BE2C (cell line): ENCODE data around the gene FILIP1.

Source experiments
- DNase-seq: peaks from one replicate; pipeline ENCODE4 v3.0.0-alpha.2; 2020
- H3K27me3 ChIP-seq: fragments of 250-450 bp; sonication (Bioruptor Pico); 2 replicates; pipeline ENCODE4 v1.5.1; 2020; ENCODE audit warnings: mild to moderate bottlenecking
- H3K36me3 ChIP-seq: fragments of 250-450 bp; sonication (Bioruptor Pico); 2 replicates; pipeline ENCODE4 v1.5.1; 2020; ENCODE audit warnings: mild to moderate bottlenecking
- H3K4me1 ChIP-seq: fragments of 250-450 bp; sonication (Bioruptor Pico); 2 replicates; pipeline ENCODE4 v1.5.1; 2020
- H3K4me3 ChIP-seq: 2 replicates; pipeline ENCODE4 v1.5.1; 2011; ENCODE audit warnings: low read depth, low read length
- H3K9me3 ChIP-seq: fragments of 250-450 bp; sonication (Bioruptor Pico); 2 replicates; pipeline ENCODE4 v1.5.1; 2020
- TF ChIP-seq, protein P1 (sequence below): IDR thresholded peaks from 2 replicates; pipeline ENCODE4 v1.5.1; 2012; ENCODE audit warnings: mild to moderate bottlenecking, low read depth, low read length

The FILIP1 gene

DNA sequence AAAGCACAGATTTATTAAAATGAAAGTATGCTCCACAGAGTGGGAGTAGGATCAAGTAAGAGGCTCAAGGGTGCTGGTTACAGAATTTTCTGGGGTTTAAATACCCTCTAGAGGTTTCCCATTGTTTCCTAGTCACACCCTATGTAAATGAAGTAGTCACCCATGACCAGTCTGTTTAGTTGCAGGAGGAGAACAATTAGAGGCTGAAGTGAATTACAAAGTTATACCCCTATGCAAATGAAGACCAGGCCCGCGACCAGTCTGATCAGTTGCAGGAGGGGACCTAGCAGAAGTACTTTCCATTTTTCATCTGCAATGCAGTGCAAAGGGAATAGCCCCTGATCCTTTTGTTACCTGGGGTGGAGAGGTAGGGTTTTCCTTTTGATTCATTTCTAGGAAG, 11.8 kb upstream of the FILIP1 start:
- DNase-seq: no peak
- Histone ChIP-seq H3K27me3 (no peaks in the 10 kb centered on the region), H3K9me3 (no peaks in the 10 kb centered on the region), H3K4me1 (no peaks in the 10 kb centered on the region), H3K36me3 (no peaks in the 10 kb centered on the region), H3K4me3 (no peak overlapping the region)
- TF ChIP-seq, protein P1, sequence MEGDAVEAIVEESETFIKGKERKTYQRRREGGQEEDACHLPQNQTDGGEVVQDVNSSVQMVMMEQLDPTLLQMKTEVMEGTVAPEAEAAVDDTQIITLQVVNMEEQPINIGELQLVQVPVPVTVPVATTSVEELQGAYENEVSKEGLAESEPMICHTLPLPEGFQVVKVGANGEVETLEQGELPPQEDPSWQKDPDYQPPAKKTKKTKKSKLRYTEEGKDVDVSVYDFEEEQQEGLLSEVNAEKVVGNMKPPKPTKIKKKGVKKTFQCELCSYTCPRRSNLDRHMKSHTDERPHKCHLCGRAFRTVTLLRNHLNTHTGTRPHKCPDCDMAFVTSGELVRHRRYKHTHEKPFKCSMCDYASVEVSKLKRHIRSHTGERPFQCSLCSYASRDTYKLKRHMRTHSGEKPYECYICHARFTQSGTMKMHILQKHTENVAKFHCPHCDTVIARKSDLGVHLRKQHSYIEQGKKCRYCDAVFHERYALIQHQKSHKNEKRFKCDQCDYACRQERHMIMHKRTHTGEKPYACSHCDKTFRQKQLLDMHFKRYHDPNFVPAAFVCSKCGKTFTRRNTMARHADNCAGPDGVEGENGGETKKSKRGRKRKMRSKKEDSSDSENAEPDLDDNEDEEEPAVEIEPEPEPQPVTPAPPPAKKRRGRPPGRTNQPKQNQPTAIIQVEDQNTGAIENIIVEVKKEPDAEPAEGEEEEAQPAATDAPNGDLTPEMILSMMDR: no peak

DNA sequence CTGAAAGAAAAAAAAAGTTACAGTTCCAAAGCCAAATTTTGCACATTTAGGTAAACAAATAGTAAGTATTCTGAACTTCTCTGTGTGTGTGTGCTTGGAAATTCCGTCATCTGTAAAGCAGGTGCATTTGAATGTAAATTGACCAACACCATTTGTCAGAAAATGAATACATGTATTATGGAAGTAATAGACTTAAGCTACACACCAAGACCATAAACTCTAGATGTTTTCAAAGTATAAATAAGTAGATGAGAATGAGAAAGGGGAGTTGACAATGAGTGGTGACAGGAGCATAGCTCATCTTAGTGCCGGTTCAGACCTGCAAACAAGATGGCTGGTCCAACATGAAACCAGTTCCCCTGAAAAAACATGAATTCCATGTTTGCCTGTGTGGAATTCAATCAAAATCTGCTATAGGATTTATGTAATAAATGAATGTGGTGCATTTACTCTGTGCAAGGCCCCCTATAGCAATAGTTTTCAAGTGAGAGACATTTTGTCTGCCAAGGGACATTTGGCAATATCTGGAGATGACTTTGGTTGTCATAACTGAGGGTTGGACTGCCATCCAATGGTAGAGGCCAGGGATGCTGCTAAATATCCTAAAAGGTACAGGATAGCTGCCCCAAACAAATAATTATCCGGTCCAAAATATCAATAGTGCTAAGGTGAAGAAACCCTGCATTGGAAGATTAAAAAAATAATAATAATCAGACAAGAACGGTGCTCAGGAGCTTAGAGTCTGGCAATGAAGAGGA, 11.0 kb upstream of the FILIP1 start:
- TF ChIP-seq, protein P1: peak; percentile 19; the same call in 1 of the 2 replicates
- Histone ChIP-seq H3K4me3 (no peak overlapping the region), H3K27me3 (no peaks in the 10 kb centered on the region), H3K36me3 (no peaks in the 10 kb centered on the region), H3K4me1 (no peaks in the 10 kb centered on the region), H3K9me3 (no peaks in the 10 kb centered on the region)
- DNase-seq: no peak

DNA sequence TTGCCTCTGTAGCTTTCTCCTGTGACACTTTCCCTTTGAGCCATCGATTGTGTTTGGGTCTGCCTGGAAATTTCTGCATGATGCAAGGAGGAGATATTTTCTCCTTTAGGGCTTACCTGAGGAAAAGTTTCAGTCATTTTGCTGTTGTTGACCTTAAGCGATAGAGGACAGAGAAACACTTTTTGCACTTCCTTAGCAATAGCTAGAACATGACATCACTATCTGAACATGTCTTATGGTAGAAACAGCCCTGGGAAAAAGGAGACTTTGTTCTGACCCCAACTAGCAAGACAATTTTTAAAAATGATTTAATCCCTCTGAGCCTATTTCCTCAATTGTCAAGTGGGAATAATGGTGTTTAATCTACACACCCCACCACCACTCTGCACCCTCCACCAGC, 9.7 kb upstream of the FILIP1 start:
- Histone ChIP-seq H3K4me3 (no peak overlapping the region), H3K9me3 (no peaks in the 10 kb centered on the region), H3K27me3 (no peaks in the 10 kb centered on the region), H3K4me1 (no peaks in the 10 kb centered on the region), H3K36me3 (no peaks in the 10 kb centered on the region)
- TF ChIP-seq, protein P1: no peak
- no peak for DNase-seq

DNA sequence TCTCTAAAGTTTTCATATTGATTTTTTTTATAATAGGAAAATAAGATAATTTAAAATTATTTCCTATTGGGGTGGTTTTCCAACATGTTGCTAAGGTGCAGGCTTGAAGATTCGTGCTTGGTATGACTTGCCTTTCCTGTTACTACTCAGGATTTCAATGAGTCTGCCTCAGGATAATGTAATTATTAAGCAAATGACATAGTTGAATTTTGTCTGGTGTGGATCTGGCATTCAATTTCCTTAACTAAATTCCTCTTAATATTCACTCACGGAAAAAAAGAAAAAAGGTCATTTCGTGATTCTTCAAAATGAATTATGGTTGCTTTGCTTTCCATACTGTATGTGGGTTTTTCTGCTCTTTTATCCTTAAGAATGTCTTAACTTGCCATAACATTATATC, 9.3 kb upstream of the FILIP1 start:
- TF ChIP-seq, protein P1: no peak
- no peak for DNase-seq
- Histone ChIP-seq H3K4me1 (no peaks in the 10 kb centered on the region), H3K36me3 (no peaks in the 10 kb centered on the region), H3K27me3 (no peaks in the 10 kb centered on the region), H3K4me3 (no peak overlapping the region), H3K9me3 (no peaks in the 10 kb centered on the region)

DNA sequence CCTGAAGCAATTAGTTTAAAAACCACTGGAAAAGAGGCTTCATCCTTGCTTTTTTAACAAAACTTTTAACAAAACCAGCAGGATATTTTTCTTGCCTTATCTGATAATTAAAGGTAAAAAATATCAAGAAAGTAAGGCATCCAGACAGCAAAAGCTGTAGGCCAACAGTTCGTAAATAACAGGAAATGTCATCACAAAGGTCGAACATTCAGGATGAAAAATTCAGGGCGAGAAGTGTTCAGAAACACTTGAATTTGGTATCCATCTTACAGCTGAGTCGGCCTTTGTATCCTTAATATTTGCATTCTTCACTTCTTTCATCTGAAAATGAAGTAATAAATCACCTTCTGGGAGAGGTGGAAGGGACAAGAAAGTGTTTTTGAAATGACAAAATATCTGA, 8.2 kb upstream of the FILIP1 start:
- TF ChIP-seq, protein P1: no peak
- no peak for DNase-seq
- H3K9me3 ChIP-seq: no peaks in the 10 kb centered on the region
- no peaks in the 10 kb centered on the region for H3K27me3 ChIP-seq
- no peak overlapping the region for H3K4me3 ChIP-seq
- H3K36me3 ChIP-seq: no peaks in the 10 kb centered on the region
- no peaks in the 10 kb centered on the region for H3K4me1 ChIP-seq

DNA sequence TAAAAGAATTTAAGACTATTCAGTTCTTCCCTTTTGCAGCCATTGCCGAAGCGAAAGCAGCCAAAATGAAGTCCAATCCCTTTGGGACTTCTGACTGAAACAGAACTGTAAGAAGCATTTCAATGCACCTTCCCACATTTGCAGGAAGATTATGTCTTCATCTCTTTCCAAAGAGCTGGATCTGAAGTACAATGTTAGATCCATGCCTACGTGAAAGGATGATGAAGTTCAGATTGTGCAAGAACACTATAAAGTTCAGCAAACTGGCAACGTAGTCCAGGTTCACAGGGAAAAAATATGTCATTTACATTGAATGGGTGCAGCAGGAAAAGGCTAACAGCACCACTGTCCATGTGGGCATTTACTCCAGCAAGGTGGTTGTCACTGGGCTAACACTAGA, 6.0 kb upstream of the FILIP1 start:
- H3K27me3 ChIP-seq: peaks cover 2% of the 10 kb centered on the region
- no peaks in the 10 kb centered on the region for H3K4me1 ChIP-seq
- no peak for DNase-seq
- TF ChIP-seq, protein P1: no peak
- H3K36me3 ChIP-seq: no peaks in the 10 kb centered on the region
- no peak overlapping the region for H3K4me3 ChIP-seq
- no peaks in the 10 kb centered on the region for H3K9me3 ChIP-seq
